GM19467 (cell line): ENCODE results near the gene SLC41A1.
A peak's percentile ranks its signal among the peaks of the same experiment; 100 is the strongest.

ENCODE experiments used
- ATAC-seq: cut with Tn5 transposase; IDR thresholded peaks from one replicate; pipeline ENCODE4 v1.9.1; 2021; ENCODE audit warnings: mild to moderate bottlenecking, moderate library complexity; ENCODE audit not compliant: unreplicated experiment

Gene SLC41A1

DNA sequence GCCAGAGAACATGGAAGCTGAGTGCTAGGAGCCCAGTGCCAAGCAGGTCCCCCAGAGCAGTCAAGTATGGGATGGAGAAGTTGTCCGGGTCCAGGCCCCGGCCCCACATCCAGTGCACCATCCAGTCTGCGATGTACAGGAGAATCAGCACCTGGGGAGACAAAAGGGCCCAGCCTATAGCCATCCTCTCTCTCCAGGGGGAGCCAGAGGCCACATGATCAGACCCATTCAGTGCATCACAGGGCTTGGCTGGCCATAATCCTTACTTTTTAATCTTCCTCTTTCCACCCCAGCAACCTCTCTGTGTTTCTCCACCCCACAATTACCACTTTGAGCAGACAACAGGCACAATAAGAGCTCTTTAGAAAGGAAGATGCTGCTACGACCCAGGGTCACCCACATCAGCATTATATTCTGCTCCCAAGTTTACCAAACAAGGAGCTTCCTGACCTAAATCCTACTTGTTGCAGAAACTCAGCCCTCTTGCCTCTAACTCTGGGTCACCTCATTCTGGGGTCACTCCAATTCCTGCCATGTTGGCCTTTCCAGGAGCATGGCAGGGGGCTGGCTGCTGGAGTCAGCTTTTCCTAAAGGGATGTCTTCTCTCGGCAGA is 21.3 kb downstream of the SLC41A1 start:
- no peak for ATAC-seq

GRCh38 chr1:205787287-205787916 is 25.6 kb downstream of the SLC41A1 start:
- no peak for ATAC-seq

DNA sequence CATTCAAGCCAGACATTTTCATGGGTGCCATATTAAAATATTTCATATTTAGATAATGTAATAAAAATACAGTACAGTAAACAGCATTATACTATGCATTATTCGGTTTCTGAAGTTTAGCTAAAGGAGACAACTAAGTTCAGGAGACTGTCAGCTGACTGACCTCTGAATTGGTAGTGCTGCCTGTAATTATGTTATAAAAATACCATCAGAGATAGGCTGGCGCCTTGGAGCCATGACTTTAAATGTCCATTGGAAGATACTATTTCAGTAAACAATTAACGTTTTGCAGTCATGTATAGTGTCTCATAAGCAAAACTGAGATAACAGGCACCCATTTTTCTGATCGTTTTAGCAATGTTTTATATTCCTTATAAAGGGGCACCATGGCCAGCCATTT is 26.4 kb downstream of the SLC41A1 start:
- ATAC-seq: no peak

GRCh38 chr1:205785446-205785845 is 27.6 kb downstream of the SLC41A1 start:
- no peak for ATAC-seq

- ATAC-seq: no peak
These were observed 29.1 kb downstream of the SLC41A1 start for GRCh38 chr1:205783904-205784303.

- ATAC-seq: no peak
These were observed 29.6 kb downstream of the SLC41A1 start for GRCh38 chr1:205783433-205783795.

GRCh38 chr1:205782627-205783432 is 30.2 kb downstream of the SLC41A1 start:
- ATAC-seq: no peak

GRCh38 chr1:205780335-205780734 is 32.7 kb downstream of the SLC41A1 start:
- ATAC-seq: no peak

- ATAC-seq: no peak
These were observed 35.0 kb downstream of the SLC41A1 start for GRCh38 chr1:205777994-205778393.

- ATAC-seq: no peak
These were observed 37.3 kb downstream of the SLC41A1 start for GRCh38 chr1:205775717-205776056.

DNA sequence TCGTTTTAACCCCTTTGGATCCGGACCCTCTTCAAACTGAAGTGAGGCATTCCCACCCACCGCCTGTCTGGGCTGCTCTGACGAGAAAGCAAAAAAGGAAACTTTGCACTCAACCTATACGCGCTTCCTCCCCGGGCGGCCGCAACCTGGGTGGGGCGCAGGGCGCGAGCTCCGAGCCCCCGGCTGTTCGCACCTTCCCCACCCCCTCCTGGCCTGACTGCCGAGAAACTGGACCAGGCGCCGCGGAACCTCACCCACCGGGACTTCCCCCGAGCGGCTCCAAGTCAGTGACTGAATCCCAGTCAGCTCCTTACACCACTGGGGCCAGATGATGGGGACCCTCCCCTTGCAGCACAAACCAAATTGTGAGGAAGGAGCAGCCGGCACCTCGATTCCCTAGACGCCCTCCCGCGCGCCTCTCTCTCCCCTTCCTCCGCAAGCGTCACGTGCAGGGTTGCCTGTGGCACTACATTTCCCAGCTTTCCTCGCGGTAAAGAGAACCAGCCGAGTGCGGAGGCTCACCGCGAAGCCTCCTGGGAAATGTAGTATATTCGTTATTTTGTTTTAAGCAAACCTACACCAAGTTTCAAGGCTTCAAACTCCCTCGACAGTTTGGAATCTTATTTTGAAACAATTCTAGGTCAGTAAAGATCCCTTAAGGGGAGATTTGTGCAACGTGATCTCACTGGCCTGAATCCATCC is 37.8 kb downstream of the SLC41A1 start, which contains the start of gene RAB29:
Gene RAB29, minus strand, starts transcription at position 468 of the 702 bp plus-strand sequence. CDS start 526 bp downstream, outside the sequence.
- peak; percentile 65 for ATAC-seq

DNA sequence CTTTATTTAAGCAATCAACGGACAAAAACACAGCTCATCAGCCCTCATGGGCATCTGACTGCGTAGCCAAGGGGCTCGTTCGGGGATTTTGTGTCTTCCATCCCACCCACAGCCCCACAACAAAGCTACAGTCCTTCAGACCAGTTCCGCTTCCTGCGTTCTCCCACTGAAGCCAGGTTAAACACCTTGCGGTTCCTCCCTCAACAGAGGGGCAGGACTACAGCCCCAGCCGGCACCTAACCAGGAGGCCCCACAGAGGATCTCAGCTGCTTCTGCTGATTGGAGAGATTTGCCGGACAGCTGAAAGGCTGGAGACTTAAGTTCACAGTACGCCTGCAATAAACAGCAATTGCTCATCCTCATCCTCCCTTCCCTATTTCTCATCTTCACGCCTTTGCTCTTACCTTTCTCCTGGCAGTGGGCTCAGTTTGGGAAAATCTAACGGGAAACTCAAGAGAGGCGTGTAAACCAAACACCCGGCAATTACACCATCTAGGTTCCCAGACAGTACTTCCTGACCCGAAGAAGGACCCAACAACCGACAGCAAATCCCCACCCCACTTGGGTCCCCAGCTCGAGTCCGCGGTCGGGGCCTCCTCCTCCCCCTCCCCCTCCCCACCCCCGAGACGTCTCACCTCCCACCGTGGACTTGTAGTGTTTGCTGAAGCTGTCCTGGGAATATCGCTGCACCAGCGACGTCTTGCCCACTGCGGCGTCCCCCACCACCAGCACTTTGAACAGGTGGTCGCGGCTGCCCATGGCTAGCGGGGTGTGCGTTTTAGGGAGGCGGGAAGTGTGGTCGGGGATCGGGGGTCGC is 38.6 kb downstream of the SLC41A1 start:
- no peak for ATAC-seq

GRCh38 chr1:205772607-205773032 is 40.4 kb downstream of the SLC41A1 start:
- ATAC-seq: no peak

GRCh38 chr1:205770618-205771017 is 42.4 kb downstream of the SLC41A1 start:
- ATAC-seq: no peak

DNA sequence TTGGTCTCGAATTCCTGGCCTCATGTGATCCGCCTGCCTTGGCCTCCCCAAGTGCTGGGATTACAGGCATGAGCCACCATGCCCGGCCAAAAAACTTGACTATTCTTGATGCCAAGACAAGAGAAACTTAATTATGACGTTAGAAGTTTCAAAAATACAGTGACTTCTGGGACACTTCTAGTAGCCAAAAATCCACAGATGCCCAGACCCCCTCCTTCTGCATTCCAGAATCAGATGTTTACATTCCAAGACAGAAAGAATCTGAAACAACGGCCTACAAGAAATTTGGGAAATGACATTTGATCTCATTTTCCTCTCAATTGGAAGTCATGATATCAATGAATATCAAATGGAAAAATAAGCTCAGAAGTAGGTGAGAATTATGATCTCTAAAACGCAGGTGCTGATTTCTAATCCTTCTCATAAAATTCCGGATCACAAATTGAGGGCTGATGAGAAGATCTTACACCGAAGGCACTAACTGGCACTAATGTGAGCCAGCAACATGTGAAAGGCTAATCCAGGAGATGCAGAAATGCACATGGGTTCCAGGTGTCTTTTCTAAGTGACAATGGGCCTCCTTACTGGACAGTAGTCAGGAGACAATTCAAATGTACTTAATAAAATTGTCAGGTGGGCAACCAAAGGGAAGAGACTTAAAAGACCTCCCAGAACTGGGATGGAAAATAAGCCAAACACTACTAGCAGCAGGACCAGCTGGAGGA is 43.2 kb downstream of the SLC41A1 start:
- no peak for ATAC-seq

DNA sequence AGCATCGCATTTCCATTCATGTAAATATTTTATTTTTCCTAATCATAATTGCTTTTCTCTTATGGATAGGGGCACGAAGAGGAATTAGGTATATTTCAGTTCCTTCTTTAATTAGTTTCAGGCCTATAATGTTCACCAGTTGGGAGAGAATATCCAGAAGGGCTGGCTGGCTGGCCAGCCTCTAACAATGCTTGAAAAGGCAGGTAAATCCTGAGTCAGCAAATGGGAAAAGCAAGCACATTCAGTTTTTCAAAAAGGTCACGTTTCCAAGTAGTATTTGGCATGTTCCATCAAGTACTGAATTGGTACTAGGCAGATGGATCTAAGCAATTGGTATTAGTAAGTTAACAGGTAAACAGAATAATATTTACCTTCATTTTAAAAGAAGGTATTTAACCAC is 45.8 kb downstream of the SLC41A1 start:
- no peak for ATAC-seq

- ATAC-seq: no peak
These were observed 46.4 kb downstream of the SLC41A1 start for GRCh38 chr1:205766570-205766969.

DNA sequence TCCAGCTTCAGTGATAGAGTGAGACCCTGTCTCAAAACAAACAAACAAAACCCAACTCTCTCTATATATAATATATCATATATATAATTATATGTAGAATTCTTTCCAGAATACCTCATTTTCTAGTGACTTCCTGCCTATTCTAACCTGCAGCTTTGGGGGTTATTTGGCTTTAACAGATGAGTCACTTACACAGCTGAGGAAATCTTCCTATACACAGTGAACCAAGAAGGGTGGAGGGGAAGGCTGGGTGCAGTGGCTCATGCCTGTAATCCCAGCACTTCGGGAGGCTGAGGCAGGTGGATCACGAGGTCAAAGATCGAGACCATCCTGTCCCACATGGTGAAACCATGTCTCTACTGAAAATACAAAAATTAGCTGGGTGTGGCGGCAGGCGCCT is 47.0 kb downstream of the SLC41A1 start:
- ATAC-seq: no peak

DNA sequence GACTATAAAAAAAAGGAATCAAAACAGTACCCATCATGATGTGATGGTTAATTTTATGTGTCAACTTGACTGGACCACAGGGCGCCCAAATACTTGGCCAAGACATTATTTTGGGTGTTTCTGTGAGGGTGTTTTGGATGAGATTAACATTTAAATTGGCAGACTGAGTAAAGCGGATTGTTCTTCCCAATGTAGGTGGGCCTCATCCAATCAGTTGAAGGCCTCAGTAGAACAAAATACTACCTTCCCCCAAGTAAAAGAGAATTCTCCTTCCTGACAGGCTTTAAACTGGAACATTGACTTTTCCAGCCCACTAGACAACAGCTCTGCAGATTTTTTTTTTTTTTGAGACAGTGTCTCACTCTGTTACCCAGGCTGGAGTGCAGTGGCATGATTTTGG is 48.4 kb downstream of the SLC41A1 start:
- no peak for ATAC-seq

DNA sequence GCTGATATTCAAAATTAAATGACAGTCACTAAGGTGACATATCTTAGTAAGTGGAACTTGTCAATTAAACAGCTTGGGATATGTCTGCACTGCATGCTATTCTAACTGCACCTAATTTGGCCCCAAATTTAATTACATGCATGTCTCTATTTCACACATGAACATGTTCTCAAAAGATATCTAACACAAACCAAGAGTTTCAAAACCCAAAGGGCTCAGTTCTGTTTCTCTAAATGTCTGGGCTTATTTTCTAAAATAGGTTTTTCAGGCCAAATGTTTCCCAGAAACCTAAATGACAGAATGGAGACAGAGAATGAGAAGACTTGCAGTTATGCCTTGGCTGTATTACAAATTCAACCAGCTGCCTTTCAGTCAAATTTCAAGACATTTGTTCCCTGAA is 49.0 kb downstream of the SLC41A1 start:
- no peak for ATAC-seq
